CD14-positive monocyte (primary cell): Measurements from ENCODE around the gene CMTR1. TPM values are rescaled to one million over a fixed set of nuclear protein-coding genes. Genes with fewer than 3 reads are reported as not detected.
A peak's percentile ranks its signal among the peaks of the same experiment; 100 is the strongest.

ENCODE experiments used
- DNase-seq, 3 donors: peaks; one replicate each; pipeline ENCODE4 v3.0.0-alpha.2; 2011 to 2022
- H2AFZ ChIP-seq: 2 replicates; pipeline ENCODE4 v1.6.0; 2012; ENCODE audit warnings: mild to moderate bottlenecking, low read depth, low read length, inconsistent platforms; ENCODE audit not compliant: insufficient read depth, poor library complexity, severe bottlenecking
- H3K27ac ChIP-seq, 2 donors: 1 replicate in 1 of 2; 2 replicates in 1 of 2; pipeline ENCODE4 v1.5.1; 2012 to 2013; ENCODE audit warnings: low read length in 2 of 2, control low read depth in 1 of 2, inconsistent platforms in 1 of 2, low read depth in 1 of 2, mild to moderate bottlenecking in 1 of 2
- H3K27me3 ChIP-seq, 2 donors: one replicate each; pipeline versions ENCODE4 v1.6.0 to v1.6.1; 2011 to 2013; ENCODE audit warnings: low read length in 2 of 2; ENCODE audit not compliant: control insufficient read depth in 2 of 2, insufficient read depth in 2 of 2
- H3K36me3 ChIP-seq, 2 donors: replicated peaks in 1 of 2; 1 replicate in 1 of 2; 2 replicates in 1 of 2; pipeline versions ENCODE4 v1.5.1 to v1.6.1; 2012 to 2013; ENCODE audit warnings: low read length in 2 of 2, control low read depth in 1 of 2, inconsistent platforms in 1 of 2, mild to moderate bottlenecking in 1 of 2; ENCODE audit not compliant: insufficient read depth in 2 of 2, control insufficient read depth in 1 of 2
- H3K4me1 ChIP-seq, 2 donors: 1 replicate in 1 of 2; 2 replicates in 1 of 2; pipeline versions ENCODE4 v1.5.1 to v1.6.1; 2012 to 2013; ENCODE audit warnings: low read length in 2 of 2, control low read depth in 1 of 2, inconsistent platforms in 1 of 2, mild to moderate bottlenecking in 1 of 2, moderate library complexity in 1 of 2; ENCODE audit not compliant: insufficient read depth in 2 of 2, control insufficient read depth in 1 of 2
- H3K4me2 ChIP-seq: replicated peaks from 2 replicates; pipeline ENCODE3; 2012; ENCODE audit warnings: low read length, moderate library complexity, mild to moderate bottlenecking; ENCODE audit not compliant: poor library complexity, severe bottlenecking; ENCODE audit errors: extremely low read depth
- H3K4me3 ChIP-seq, 3 experiments: fragments of 200-600 bp in 1 of 3; sonication (generic) in 1 of 3; replicated peaks in 1 of 3; 1 replicate in 2 of 3; 2 replicates in 1 of 3; pipeline ENCODE4 v1.5.1; 2011 to 2013; ENCODE audit warnings: low read length in 3 of 3, mild to moderate bottlenecking in 3 of 3, control low read depth in 2 of 3, low read depth in 2 of 3, inconsistent platforms in 1 of 3, moderate library complexity in 1 of 3
- H3K79me2 ChIP-seq: 2 replicates; pipeline ENCODE4 v1.6.0; 2012; ENCODE audit warnings: mild to moderate bottlenecking, control low read depth, inconsistent platforms, low read length, moderate library complexity; ENCODE audit not compliant: insufficient read depth
- H3K9ac ChIP-seq: 2 replicates; pipeline ENCODE4 v1.6.0; 2017; ENCODE audit warnings: low read length, mild to moderate bottlenecking; ENCODE audit not compliant: insufficient read depth, poor library complexity, severe bottlenecking
- H3K9me3 ChIP-seq, 2 donors: replicated peaks in 1 of 2; 1 replicate in 1 of 2; 2 replicates in 1 of 2; pipeline versions ENCODE4 v1.5.1 to v1.6.1; 2012 to 2013; ENCODE audit warnings: low read length in 2 of 2, control low read depth in 1 of 2; ENCODE audit not compliant: control insufficient read depth in 1 of 2, insufficient read depth in 1 of 2
- H4K20me1 ChIP-seq: 2 replicates; pipeline ENCODE4 v1.6.0; 2012; ENCODE audit warnings: mild to moderate bottlenecking, low read length, control low read depth, moderate library complexity; ENCODE audit not compliant: insufficient read depth
- H3K27ac Mint-ChIP-seq, 7 donors: one replicate each; pipeline ENCODE4 v1.8.0; 2020; ENCODE audit warnings: mild to moderate bottlenecking in 7 of 7, mixed read lengths in 7 of 7, moderate library complexity in 6 of 7, inconsistent platforms in 2 of 7
- H3K27me3 Mint-ChIP-seq, 3 donors: one replicate each; pipeline ENCODE4 v1.8.0; 2021 to 2022; ENCODE audit warnings: low read depth in 3 of 3, mild to moderate bottlenecking in 3 of 3, mixed read lengths in 3 of 3, moderate library complexity in 3 of 3, inconsistent platforms in 1 of 3
- H3K36me3 Mint-ChIP-seq, 2 donors: one replicate each; pipeline ENCODE4 v1.8.0; 2020; ENCODE audit warnings: mixed read lengths in 2 of 2, inconsistent platforms in 1 of 2, mild to moderate bottlenecking in 1 of 2
- H3K4me1 Mint-ChIP-seq: one replicate; pipeline ENCODE4 v1.8.0; 2020; ENCODE audit warnings: mild to moderate bottlenecking, mixed read lengths
- H3K4me3 Mint-ChIP-seq, 2 donors: one replicate each; pipeline ENCODE4 v1.8.0; 2020; ENCODE audit warnings: mild to moderate bottlenecking in 2 of 2, mixed read lengths in 2 of 2, moderate library complexity in 1 of 2
- H3K9me3 Mint-ChIP-seq, 7 donors: one replicate each; pipeline ENCODE4 v1.8.0; 2020 to 2022; ENCODE audit warnings: mixed read lengths in 7 of 7, mild to moderate bottlenecking in 6 of 7, moderate library complexity in 6 of 7, inconsistent platforms in 2 of 7
- WGBS: methylation state at CpG from one replicate; pipeline ENCODE4 v1.1.5; 2013; ENCODE audit warnings: missing lambda C conversion rate; ENCODE audit not compliant: insufficient coverage; 5-methylcytosine and 5-hydroxymethylcytosine counted together
- intact Hi-C, 2 donors: fragments of 100-400 bp; cut with micrococcal nuclease; formaldehyde crosslinking; loops; one replicate each; pipeline versions ENCODE4 v1.15.0 to v1.15.1; 2023
- polyA plus RNA-seq, 3 donors: library from polyadenylated mRNA; depleted of rRNA in 1 of 3; unstranded in 2 of 3; stranded (reverse) in 1 of 3; fragments of 300-500 nt in 2 of 3; fragments of >200 nt in 1 of 3; fragmentation: Illumina TruSeq in 2 of 3; gene quantifications; 1 replicate in 2 of 3; 2 replicates in 1 of 3; pipeline ENCODE4 v1.2.3, GENCODE V29; 2012 to 2021
- TF ChIP-seq, protein P1 (sequence below): fragments of 200-600 bp; IDR thresholded peaks from one replicate; pipeline ENCODE4 v1.8.0; 2022; ENCODE audit warnings: antibody characterized with exemption, mild to moderate bottlenecking

The CMTR1 gene
- polyA plus RNA-seq, 3 donors = 12.0 to 32.3 (median 15.3) TPM

DNA sequence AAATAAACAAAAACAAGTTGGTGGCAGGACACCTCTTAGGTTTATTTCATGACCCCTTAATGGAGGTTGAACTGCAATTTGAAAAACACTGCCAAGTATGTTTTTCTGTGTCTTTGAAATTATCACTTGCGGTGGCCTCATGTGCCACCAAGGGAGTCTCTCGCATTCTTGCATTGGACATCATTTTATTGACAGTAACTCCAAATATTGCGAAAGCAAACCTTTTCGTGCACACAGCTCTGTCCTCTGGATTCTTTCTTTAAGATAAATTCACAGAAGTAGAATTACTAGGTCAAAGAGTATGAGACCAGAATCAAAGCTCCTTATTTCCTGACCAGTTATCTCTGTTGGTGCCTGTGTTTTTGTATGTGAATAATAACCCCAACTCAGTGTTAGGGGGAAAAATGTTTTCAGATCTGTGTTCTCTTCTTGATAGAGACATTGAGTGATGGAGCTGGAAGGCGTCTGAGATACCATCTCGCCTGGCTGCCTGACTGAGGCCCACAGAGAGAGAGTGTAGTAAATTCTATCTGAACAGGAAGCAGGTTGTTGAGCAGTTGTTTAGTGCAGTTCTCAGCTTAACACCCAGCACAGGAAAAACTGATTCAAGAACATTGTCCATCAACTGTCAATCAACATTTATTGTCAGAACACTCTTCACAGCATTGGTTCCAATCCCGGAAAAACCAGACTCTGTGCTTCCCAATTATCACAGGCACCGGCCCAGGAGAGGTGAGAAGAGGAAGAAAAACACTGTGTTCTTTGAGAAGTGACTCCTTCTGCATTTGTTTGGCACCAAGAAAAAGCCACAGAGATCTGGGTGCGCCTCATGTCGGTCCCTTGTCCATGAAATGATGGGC is 68.8 kb downstream of the CMTR1 start:
- Histone ChIP-seq H3K4me2 (no peak overlapping the region), H3K79me2 (no peaks in the 10 kb centered on the region), H3K27ac (no peak overlapping the region), H3K36me3 (no peaks in the 10 kb centered on the region), H2AFZ (peak overlapping the region; percentile 48), H3K4me1 (peaks cover 10 to 36% of the 10 kb centered on the region in 2 donors), H4K20me1 (no peaks in the 10 kb centered on the region), H3K4me3 (no peak overlapping the region), H3K27me3 (no peaks in the 10 kb centered on the region), H3K9ac (no peak overlapping the region), H3K9me3 (no peaks in the 10 kb centered on the region)
- TF ChIP-seq, protein P1, sequence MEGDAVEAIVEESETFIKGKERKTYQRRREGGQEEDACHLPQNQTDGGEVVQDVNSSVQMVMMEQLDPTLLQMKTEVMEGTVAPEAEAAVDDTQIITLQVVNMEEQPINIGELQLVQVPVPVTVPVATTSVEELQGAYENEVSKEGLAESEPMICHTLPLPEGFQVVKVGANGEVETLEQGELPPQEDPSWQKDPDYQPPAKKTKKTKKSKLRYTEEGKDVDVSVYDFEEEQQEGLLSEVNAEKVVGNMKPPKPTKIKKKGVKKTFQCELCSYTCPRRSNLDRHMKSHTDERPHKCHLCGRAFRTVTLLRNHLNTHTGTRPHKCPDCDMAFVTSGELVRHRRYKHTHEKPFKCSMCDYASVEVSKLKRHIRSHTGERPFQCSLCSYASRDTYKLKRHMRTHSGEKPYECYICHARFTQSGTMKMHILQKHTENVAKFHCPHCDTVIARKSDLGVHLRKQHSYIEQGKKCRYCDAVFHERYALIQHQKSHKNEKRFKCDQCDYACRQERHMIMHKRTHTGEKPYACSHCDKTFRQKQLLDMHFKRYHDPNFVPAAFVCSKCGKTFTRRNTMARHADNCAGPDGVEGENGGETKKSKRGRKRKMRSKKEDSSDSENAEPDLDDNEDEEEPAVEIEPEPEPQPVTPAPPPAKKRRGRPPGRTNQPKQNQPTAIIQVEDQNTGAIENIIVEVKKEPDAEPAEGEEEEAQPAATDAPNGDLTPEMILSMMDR = no peak
- Mint-ChIP-seq H3K9me3 (no peaks in the 10 kb centered on the region), H3K27ac (peak overlapping the region in 6 of 7 donors; percentile 24 to 85 (median 67)), H3K4me1 (peaks cover 40% of the 10 kb centered on the region), H3K27me3 (peaks cover 5 to 16% (median 6%) of the 10 kb centered on the region in 3 donors), H3K4me3 (peak overlapping the region in 1 of 2 donors; percentile 67), H3K36me3 (no peaks in the 10 kb centered on the region)
- no peak for DNase-seq
- WGBS = 51% methylated on average over 6 of the region's 10 CpGs
- intact Hi-C loops = loop anchor here in 1 of 2 donors (5.0 kb wide), 1 partner anchor 70 kb away; the partner anchor contains the start of gene CMTR1

DNA sequence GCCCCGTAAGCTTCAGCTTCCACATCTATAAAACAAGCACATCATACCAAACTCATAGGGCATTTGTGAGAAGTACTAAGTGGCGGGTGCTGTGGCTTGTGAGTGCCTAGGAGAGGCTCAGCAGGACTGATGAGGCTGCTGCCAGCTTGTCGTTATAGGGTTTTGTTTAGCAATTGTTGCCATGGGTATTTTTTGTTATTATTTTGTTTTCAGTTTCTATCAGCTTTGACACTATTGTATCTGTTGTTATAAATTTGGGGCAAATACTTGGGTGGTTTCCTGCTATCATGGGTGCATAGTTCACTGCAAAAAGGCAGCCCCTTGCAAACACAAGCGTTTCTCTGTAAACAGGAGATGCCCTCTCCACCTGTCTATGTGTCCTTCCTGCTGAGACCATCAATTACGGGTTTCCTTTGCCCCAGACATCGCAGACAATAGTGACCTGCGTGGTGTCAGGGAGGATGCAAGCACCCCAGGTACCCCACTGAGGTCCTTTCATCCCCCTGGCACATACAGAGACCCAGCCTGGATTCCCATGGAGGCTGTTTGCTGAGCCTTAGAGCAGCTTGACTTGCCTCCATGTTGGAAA is 69.8 kb downstream of the CMTR1 start:
- no peaks in the 10 kb centered on the region for H3K9me3 Mint-ChIP-seq
- peaks cover 40% of the 10 kb centered on the region for H3K4me1 Mint-ChIP-seq
- 60% methylated on average over 4 of the region's 7 CpGs for WGBS
- H3K79me2 ChIP-seq = no peaks in the 10 kb centered on the region
- H3K27me3 ChIP-seq = no peaks in the 10 kb centered on the region
- H3K4me1 ChIP-seq = peaks cover 10 to 36% of the 10 kb centered on the region in 2 donors
- H4K20me1 ChIP-seq = no peaks in the 10 kb centered on the region
- DNase-seq = peak in 1 of 3 donors; percentile 11
- TF ChIP-seq, protein P1 = no peak
- peak overlapping the region in 1 of 2 donors; percentile 67 for H3K4me3 Mint-ChIP-seq
- no peak overlapping the region for H2AFZ ChIP-seq
- H3K27ac ChIP-seq = no peak overlapping the region
- H3K36me3 ChIP-seq = no peaks in the 10 kb centered on the region
- H3K4me2 ChIP-seq = no peak overlapping the region
- intact Hi-C loops = loop anchor here in 1 of 2 donors (5.0 kb wide), 1 partner anchor 70 kb away; the partner anchor contains the start of gene CMTR1
- H3K27me3 Mint-ChIP-seq = peaks cover 5 to 16% (median 6%) of the 10 kb centered on the region in 3 donors
- peak overlapping the region in 4 of 7 donors; percentile 24 to 85 (median 52) for H3K27ac Mint-ChIP-seq
- H3K36me3 Mint-ChIP-seq = no peaks in the 10 kb centered on the region
- no peaks in the 10 kb centered on the region for H3K9me3 ChIP-seq
- no peak overlapping the region for H3K4me3 ChIP-seq
- no peak overlapping the region for H3K9ac ChIP-seq
